HFF-Myc (cell line): ENCODE measurements around the gene MYH10.

Experiments
- DNase-seq: peaks from one replicate; pipeline ENCODE4 v3.0.0-alpha.2; 2011; ENCODE audit warnings: low read depth; ENCODE audit errors: extremely low read depth
- H3K4me3 ChIP-seq: replicated peaks from 2 replicates; pipeline ENCODE4 v1.5.1; 2011; ENCODE audit warnings: low read depth, mild to moderate bottlenecking, control low read depth, low read length
- CTCF ChIP-seq: IDR thresholded peaks from 2 replicates; pipeline ENCODE4 v1.5.1; 2012; ENCODE audit warnings: mild to moderate bottlenecking, low read depth, low read length, control low read depth; ENCODE audit errors: missing control alignments

The MYH10 gene

DNA sequence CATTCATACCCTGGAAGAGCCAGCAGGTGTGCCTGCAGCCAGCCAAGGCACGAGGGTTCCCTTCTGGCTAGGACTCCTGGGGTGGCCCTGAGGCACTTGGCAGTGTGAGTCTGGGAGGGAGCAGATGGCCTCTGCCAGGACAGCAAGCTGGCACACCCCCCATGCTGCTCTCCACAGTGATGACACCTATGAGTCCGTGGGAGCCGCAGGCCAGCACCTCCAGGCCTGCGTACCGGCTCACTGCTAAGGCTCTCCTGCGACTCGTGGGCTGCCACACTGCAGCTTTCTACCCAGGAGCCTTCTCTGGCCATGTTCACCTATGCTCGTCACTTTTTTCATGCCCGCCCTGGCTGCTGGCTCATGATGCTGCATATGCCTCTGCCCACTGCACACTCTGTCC lies 126.7 kb downstream of the MYH10 start:
- H3K4me3 ChIP-seq: no peak overlapping the region
- no peak for DNase-seq
- TF ChIP-seq CTCF: no peak

DNA sequence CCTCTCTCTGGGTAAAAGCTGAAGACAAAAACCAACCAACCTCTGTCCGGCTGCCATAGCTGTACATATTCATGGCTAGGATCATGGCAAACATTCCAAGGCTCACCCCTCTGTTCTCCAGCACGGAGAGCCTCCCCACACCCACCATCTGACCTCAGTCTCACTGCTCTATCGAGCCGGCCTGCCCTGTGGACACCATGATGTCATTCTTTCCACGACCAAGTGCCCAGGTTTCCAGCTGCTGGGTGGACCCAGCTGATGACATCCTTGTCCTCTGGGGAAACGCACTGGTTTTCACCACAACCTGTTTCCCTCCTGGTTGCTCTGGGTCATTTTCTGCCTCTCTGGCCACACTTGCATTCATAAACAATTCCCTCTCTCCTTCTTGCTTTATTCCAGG lies 127.2 kb downstream of the MYH10 start:
- no peak for TF ChIP-seq CTCF
- no peak for DNase-seq
- H3K4me3 ChIP-seq: no peak overlapping the region

DNA sequence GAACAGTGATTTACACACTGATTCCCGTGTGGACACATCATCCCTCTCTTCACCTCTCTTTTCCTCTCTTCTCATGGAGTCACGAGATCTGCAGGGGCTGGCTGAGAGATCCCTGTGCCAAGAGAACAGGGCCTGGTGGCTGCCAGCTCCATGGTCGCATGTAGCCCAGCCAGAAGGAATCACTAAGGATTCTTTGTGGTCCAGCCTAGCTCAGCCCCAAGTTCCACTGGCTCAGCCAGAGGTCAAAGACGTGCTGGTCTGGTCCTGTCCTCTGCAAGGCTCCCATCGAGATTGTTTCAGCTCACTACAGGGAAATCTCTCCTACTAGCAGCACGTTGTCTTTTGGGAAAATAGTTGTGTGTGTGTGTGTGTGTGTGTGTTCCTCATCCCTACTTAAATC lies 128.4 kb downstream of the MYH10 start:
- no peak for DNase-seq
- no peak for TF ChIP-seq CTCF
- H3K4me3 ChIP-seq: no peak overlapping the region

GRCh38 chr17:8500609-8501008 lies 129.9 kb downstream of the MYH10 start:
- H3K4me3 ChIP-seq: no peak overlapping the region
- no peak for TF ChIP-seq CTCF
- DNase-seq: no peak

DNA sequence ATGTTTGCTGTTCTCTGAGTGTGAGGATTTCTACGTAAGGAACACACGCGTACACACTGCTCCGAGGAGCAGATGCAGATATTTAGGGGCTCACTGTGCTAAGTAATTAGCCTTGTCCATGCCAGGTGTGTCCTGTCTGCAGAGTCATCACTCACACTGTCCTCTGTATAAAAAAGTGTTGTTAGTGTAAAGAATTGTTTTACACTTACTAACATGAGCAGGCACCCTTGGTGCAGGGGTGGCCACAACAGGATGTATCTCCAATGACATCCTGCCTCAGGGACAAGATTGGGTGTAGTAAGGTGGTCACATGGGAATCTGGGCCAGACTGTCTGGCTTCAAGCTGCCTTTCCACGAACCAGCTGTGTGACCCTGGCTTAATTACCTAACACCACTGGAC lies 130.9 kb downstream of the MYH10 start:
- H3K4me3 ChIP-seq: no peak overlapping the region
- TF ChIP-seq CTCF: no peak
- DNase-seq: no peak

GRCh38 chr17:8499171-8499570 lies 131.4 kb downstream of the MYH10 start:
- no peak overlapping the region for H3K4me3 ChIP-seq
- no peak for TF ChIP-seq CTCF
- DNase-seq: no peak

GRCh38 chr17:8496081-8496480 lies 134.4 kb downstream of the MYH10 start:
- no peak for DNase-seq
- no peak for TF ChIP-seq CTCF
- H3K4me3 ChIP-seq: no peak overlapping the region
